B cell (primary cell): ENCODE data around the gene COL25A1. TPM values are rescaled to one million over a fixed set of nuclear protein-coding genes. Genes with fewer than 3 reads are reported as not detected.

Experiments used
- ATAC-seq: fragments of 200-7000 bp; cut with Tn5 transposase; one replicate; pipeline ENCODE4 v1.10.0; 2021; ENCODE audit warnings: low read depth, mild to moderate bottlenecking, moderate number of reproducible peaks, moderate library complexity
- CTCF ChIA-PET: fragments of 350-600 bp; sonication (Branson Sonifier 250); formaldehyde crosslinking; loops from one replicate; lab custom pipeline; 2021; ENCODE audit warnings: antibody characterized with exemption, inconsistent platforms; lab: Charles Lee
- POLR2A ChIA-PET: fragments of 350-600 bp; sonication (Branson Sonifier 250); formaldehyde crosslinking; loops from one replicate; lab custom pipeline; 2021; ENCODE audit warnings: antibody characterized with exemption; lab: Charles Lee
- DNase-seq: peaks from one replicate; pipeline ENCODE4 v3.0.0; 2013
- H2AFZ ChIP-seq: 2 replicates; pipeline ENCODE4 v1.6.1; 2012; ENCODE audit warnings: mild to moderate bottlenecking, low read depth, low read length; ENCODE audit not compliant: insufficient read depth, poor library complexity, severe bottlenecking
- H3K27ac ChIP-seq, 2 donors: 1 replicate in 1 of 2; 2 replicates in 1 of 2; pipeline ENCODE4 v1.5.1; 2012 to 2013; ENCODE audit warnings: low read length in 2 of 2, mild to moderate bottlenecking in 2 of 2, moderate library complexity in 1 of 2
- H3K27me3 ChIP-seq, 4 experiments: fragments of 200-600 bp in 1 of 4; sonication (generic) in 1 of 4; replicated peaks in 1 of 4; 1 replicate in 2 of 4; 2 replicates in 2 of 4; pipeline versions ENCODE4 v1.6.1 to v1.7.0; 2013 to 2016; ENCODE audit warnings: low read length in 3 of 4, mild to moderate bottlenecking in 2 of 4, mixed read lengths in 1 of 4, moderate library complexity in 1 of 4; ENCODE audit not compliant: insufficient read depth in 4 of 4, control insufficient read depth in 3 of 4; ENCODE audit errors: control extremely low read depth in 1 of 4
- H3K36me3 ChIP-seq, 2 experiments: replicated peaks in 1 of 2; 1 replicate in 1 of 2; 2 replicates in 1 of 2; pipeline versions ENCODE4 v1.6.1 to v1.7.1; 2013; ENCODE audit warnings: low read length in 1 of 2; ENCODE audit not compliant: insufficient read depth in 2 of 2, control insufficient read depth in 1 of 2; ENCODE audit errors: control extremely low read depth in 1 of 2, extremely low read depth in 1 of 2
- H3K4me1 ChIP-seq, 2 donors: fragments of 200-600 bp in 1 of 2; sonication (generic) in 1 of 2; 1 replicate in 1 of 2; 2 replicates in 1 of 2; pipeline versions ENCODE4 v1.5.1 to v1.6.1; 2013 to 2017; ENCODE audit warnings: low read length in 2 of 2; ENCODE audit not compliant: control insufficient read depth in 2 of 2, insufficient read depth in 2 of 2
- H3K4me2 ChIP-seq: replicated peaks from 2 replicates; pipeline ENCODE3; 2012; ENCODE audit warnings: mild to moderate bottlenecking, low read depth, low read length; ENCODE audit not compliant: poor library complexity, severe bottlenecking
- H3K4me3 ChIP-seq, 5 experiments: fragments of 200-600 bp in 1 of 5; sonication (generic) in 1 of 5; 1 replicate in 3 of 5; 2 replicates in 2 of 5; pipeline versions ENCODE4 v1.5.1 to v1.7.0; 2011 to 2016; ENCODE audit warnings: low read length in 4 of 5, mild to moderate bottlenecking in 4 of 5, low read depth in 2 of 5, control low read depth in 1 of 5, moderate library complexity in 1 of 5; ENCODE audit not compliant: insufficient read depth in 1 of 5; ENCODE audit errors: control extremely low read depth in 1 of 5, extremely low read depth in 1 of 5
- H3K79me2 ChIP-seq: fragments of 200-600 bp; sonication (generic); one replicate; pipeline ENCODE4 v1.6.0; 2016; ENCODE audit warnings: low read length; ENCODE audit not compliant: control insufficient read depth, insufficient read depth
- H3K9ac ChIP-seq: fragments of 200-600 bp; sonication (generic); 2 replicates; pipeline ENCODE4 v1.6.1; 2017; ENCODE audit warnings: mild to moderate bottlenecking, low read length, moderate library complexity
- H3K9me3 ChIP-seq, 3 donors: one replicate each; pipeline versions ENCODE4 v1.6.1 to v1.7.1; 2013; ENCODE audit warnings: low read length in 2 of 3; ENCODE audit not compliant: control insufficient read depth in 2 of 3, insufficient read depth in 1 of 3; ENCODE audit errors: control extremely low read depth in 1 of 3
- H4K20me1 ChIP-seq: 2 replicates; pipeline ENCODE4 v1.6.0; 2012; ENCODE audit warnings: mild to moderate bottlenecking, low read length; ENCODE audit not compliant: insufficient read depth, control insufficient read depth, poor library complexity, severe bottlenecking
- H3K27ac Mint-ChIP-seq: one replicate; pipeline ENCODE4 v1.8.0; 2021; ENCODE audit warnings: mixed read lengths
- H3K27me3 Mint-ChIP-seq: one replicate; pipeline ENCODE4 v1.8.0; 2021; ENCODE audit warnings: mixed read lengths
- H3K4me1 Mint-ChIP-seq: one replicate; pipeline ENCODE4 v1.8.0; 2021; ENCODE audit warnings: mixed read lengths
- H3K4me3 Mint-ChIP-seq: one replicate; pipeline ENCODE4 v1.8.0; 2021; ENCODE audit warnings: mixed read lengths
- H3K9me3 Mint-ChIP-seq: one replicate; pipeline ENCODE4 v1.8.0; 2022; ENCODE audit warnings: mixed read lengths; ENCODE audit not compliant: insufficient read depth
- CTCF ChIP-seq: fragments of 200-600 bp; IDR thresholded peaks from one replicate; pipeline ENCODE4 v1.8.0; 2022; ENCODE audit warnings: antibody characterized with exemption, mild to moderate bottlenecking
- EZH2 ChIP-seq: IDR thresholded peaks from 2 replicates; pipeline ENCODE4 v1.6.1; 2012; ENCODE audit warnings: borderline replicate concordance, low read depth, mild to moderate bottlenecking, moderate library complexity, low read length; ENCODE audit not compliant: insufficient read depth, poor library complexity, severe bottlenecking
- WGBS: methylation state at CpG from one replicate; pipeline ENCODE4 v1.1.5; 2013; ENCODE audit warnings: missing lambda C conversion rate; ENCODE audit not compliant: insufficient coverage; 5-methylcytosine and 5-hydroxymethylcytosine counted together
- intact Hi-C: fragments of 100-400 bp; cut with micrococcal nuclease; formaldehyde crosslinking; loops from one replicate; pipeline ENCODE4 v1.10.0; 2022
- polyA plus RNA-seq: library from polyadenylated mRNA; depleted of rRNA; stranded (reverse); fragments of >200 nt; gene quantifications from 2 replicates; pipeline ENCODE4 v1.2.3, GENCODE V29; 2012
- total RNA-seq, 2 donors: library from RNA; stranded (reverse); fragments of 120-200 nt in 1 of 2; gene quantifications; 1 replicate in 1 of 2; 2 replicates in 1 of 2; pipeline versions ENCODE4 v1.2.3 to v1.2.4, GENCODE V29; 2013 to 2022

COL25A1 gene
- total and polyA plus RNA-seq, 2 donors (not counting 1 experiment from before 2014, with no cell fraction given): not detected

- H3K27ac Mint-ChIP-seq: no peak overlapping the region
- Histone ChIP-seq H3K27ac (no peak overlapping the region), H3K27me3 (no peaks in the 10 kb centered on the region), H3K36me3 (no peaks in the 10 kb centered on the region), H3K4me2 (no peak overlapping the region), H3K9ac (no peak overlapping the region), H3K9me3 (peaks cover 0 to 2% (median 0%) of the 10 kb centered on the region in 3 donors), H3K79me2 (no peaks in the 10 kb centered on the region), H3K4me1 (no peaks in the 10 kb centered on the region), H3K4me3 (no peak overlapping the region), H4K20me1 (no peaks in the 10 kb centered on the region), H2AFZ (no peak overlapping the region)
- no peak overlapping the region for H3K4me3 Mint-ChIP-seq
- H3K9me3 Mint-ChIP-seq: no peaks in the 10 kb centered on the region
- DNase-seq (no peak), ATAC-seq (no peak)
- no peaks in the 10 kb centered on the region for H3K27me3 Mint-ChIP-seq
- TF ChIP-seq EZH2 (no peak), CTCF (no peak)
- intact Hi-C loops: no loop called here
- CTCF ChIA-PET: no interaction called here
- H3K4me1 Mint-ChIP-seq: no peaks in the 10 kb centered on the region
- POLR2A ChIA-PET: no interaction called here
- no CpG with 5 or more reads among the region's 4 CpGs for WGBS
These were observed 298.0 kb downstream of the COL25A1 start for GRCh38 chr4:109004418-109004817.

- H3K9me3 ChIP-seq: peaks cover 0 to 2% (median 0%) of the 10 kb centered on the region in 3 donors
- no peaks in the 10 kb centered on the region for H3K27me3 ChIP-seq
- no peak overlapping the region for H3K9ac ChIP-seq
- no peaks in the 10 kb centered on the region for H3K27me3 Mint-ChIP-seq
- ChIA-PET CTCF (no interaction called here), POLR2A (no interaction called here)
- DNase-seq (no peak), ATAC-seq (no peak)
- no peaks in the 10 kb centered on the region for H3K9me3 Mint-ChIP-seq
- no peak overlapping the region for H3K4me3 Mint-ChIP-seq
- TF ChIP-seq CTCF (no peak), EZH2 (no peak)
- H3K4me1 ChIP-seq: no peaks in the 10 kb centered on the region
- no peak overlapping the region for H3K27ac Mint-ChIP-seq
- H3K79me2 ChIP-seq: no peaks in the 10 kb centered on the region
- H3K36me3 ChIP-seq: no peaks in the 10 kb centered on the region
- H2AFZ ChIP-seq: no peak overlapping the region
- no peaks in the 10 kb centered on the region for H4K20me1 ChIP-seq
- no CpG with 5 or more reads among the region's 2 CpGs for WGBS
- no peak overlapping the region for H3K27ac ChIP-seq
- H3K4me3 ChIP-seq: no peak overlapping the region
- H3K4me1 Mint-ChIP-seq: no peaks in the 10 kb centered on the region
- H3K4me2 ChIP-seq: no peak overlapping the region
- intact Hi-C loops: no loop called here
These were observed 298.5 kb downstream of the COL25A1 start for GRCh38 chr4:109003964-109004363.
